Esophagus muscularis mucosa (tissue), 4 donors: ENCODE measurements around the gene MBD6. TPM values are rescaled to one million over a fixed set of nuclear protein-coding genes. Genes with fewer than 3 reads are reported as not detected.

ENCODE experiments used
- DNase-seq: peaks from one replicate; pipeline ENCODE4 v3.0.0-alpha.2; 2017; ENCODE audit errors: extremely low spot score
- H3K27ac ChIP-seq, 4 donors: fragments of 200-600 bp; sonication (generic); replicated peaks in 1 of 4; 1 replicate in 3 of 4; 2 replicates in 1 of 4; pipeline ENCODE4 v1.5.1; 2016 to 2019; ENCODE audit warnings: mild to moderate bottlenecking in 1 of 4
- H3K27me3 ChIP-seq, 4 donors: fragments of 200-600 bp; sonication (generic); one replicate each; pipeline versions ENCODE4 v1.5.1 to v1.6.0; 2016 to 2019
- H3K36me3 ChIP-seq, 4 donors: fragments of 200-600 bp; sonication (generic); one replicate each; pipeline ENCODE4 v1.5.1; 2016 to 2019
- H3K4me1 ChIP-seq, 4 donors: fragments of 200-600 bp; sonication (generic); one replicate each; pipeline ENCODE4 v1.5.1; 2016 to 2019
- H3K4me3 ChIP-seq, 4 donors: fragments of 200-600 bp; sonication (generic); 1 replicate in 2 of 4; 2 replicates in 2 of 4; pipeline ENCODE4 v1.5.1; 2016 to 2019; ENCODE audit warnings: mild to moderate bottlenecking in 4 of 4, moderate library complexity in 1 of 4
- H3K9me3 ChIP-seq, 4 donors: fragments of 200-600 bp; sonication (generic); 1 replicate in 3 of 4; 2 replicates in 1 of 4; pipeline ENCODE4 v1.5.1; 2016 to 2019
- CTCF ChIP-seq, 3 experiments: fragments of 200-600 bp in 2 of 3; fragments of 450-650 bp in 1 of 3; sonication (generic) in 2 of 3; IDR thresholded peaks; one replicate each; pipeline ENCODE4 v1.5.1; 2017 to 2019; ENCODE audit warnings: antibody characterized with exemption in 3 of 3, mild to moderate bottlenecking in 2 of 3, moderate library complexity in 1 of 3
- EP300 ChIP-seq: sonication (generic); formaldehyde crosslinking; IDR thresholded peaks from one replicate; pipeline ENCODE4 v1.6.1; 2017; ENCODE audit warnings: antibody characterized with exemption
- POLR2A ChIP-seq: fragments of 450-650 bp; IDR thresholded peaks from one replicate; pipeline ENCODE4 v1.6.1; 2017; ENCODE audit warnings: antibody characterized with exemption, moderate library complexity, mild to moderate bottlenecking, low read depth
- POLR2AphosphoS5 ChIP-seq, 2 donors: sonication (generic); formaldehyde crosslinking; IDR thresholded peaks; one replicate each; pipeline ENCODE4 v1.6.1; 2017; ENCODE audit warnings: antibody characterized with exemption in 2 of 2
- WGBS: methylation state at CpG from one replicate; pipeline ENCODE4 v1.1.5; 2018; 5-methylcytosine and 5-hydroxymethylcytosine counted together
- intact Hi-C: fragments of 100-400 bp; cut with DNase I; formaldehyde crosslinking; loops from one replicate; pipeline ENCODE4 v1.15.1; 2023
- total RNA-seq, 4 donors: library from RNA; depleted of rRNA; stranded (reverse); fragments of >200 nt; gene quantifications; one replicate each; pipeline versions ENCODE4 v1.1.0 to v1.2.1, GENCODE V29; 2016

Gene MBD6
- total RNA-seq, 4 donors from 2014 or later = 13.8 to 19.9 (median 16.9) TPM

DNA sequence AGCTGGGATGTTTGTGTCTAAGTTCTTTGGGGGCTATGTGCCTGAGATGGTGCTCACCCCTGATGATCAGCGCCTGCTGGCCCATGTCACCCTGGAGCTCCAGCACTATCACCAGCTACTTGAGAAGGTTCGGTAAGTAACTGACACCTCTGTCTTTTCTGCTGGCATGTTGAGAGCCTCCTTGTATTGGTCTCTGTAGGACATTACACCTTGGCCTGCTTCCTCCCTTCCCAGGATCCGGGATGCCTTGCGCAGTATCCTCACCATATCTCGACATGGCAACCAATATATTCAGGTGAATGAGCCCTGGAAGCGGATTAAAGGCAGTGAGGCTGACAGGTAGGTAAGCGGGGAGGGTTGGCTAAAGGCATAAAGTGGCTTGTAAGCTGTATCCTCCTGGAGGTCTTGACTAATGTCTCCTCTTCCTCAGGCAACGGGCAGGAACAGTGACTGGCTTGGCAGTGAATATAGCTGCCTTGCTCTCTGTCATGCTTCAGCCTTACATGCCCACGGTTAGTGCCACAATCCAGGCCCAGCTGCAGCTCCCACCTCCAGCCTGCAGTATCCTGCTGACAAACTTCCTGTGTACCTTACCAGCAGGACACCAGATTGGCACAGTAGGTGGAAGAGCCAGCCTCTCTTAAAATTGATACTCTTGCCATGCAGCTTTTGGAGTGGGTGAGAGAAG is 7.8 kb upstream of the MBD6 start:
- Histone ChIP-seq H3K27ac (peak overlapping the region in 1 of 4 donors; percentile 99), H3K4me1 (peaks cover 32 to 41% (median 33%) of the 10 kb centered on the region in 4 donors), H3K4me3 (no peak overlapping the region), H3K36me3 (peaks cover 59 to 84% (median 75%) of the 10 kb centered on the region in 4 donors), H3K9me3 (no peaks in the 10 kb centered on the region), H3K27me3 (no peaks in the 10 kb centered on the region)
- DNase-seq = no peak
- TF ChIP-seq CTCF (IDR thresholded peaks at IDR 0.05) (no peak), POLR2AphosphoS5 (IDR thresholded peaks at IDR 0.05) (no peak), EP300 (no peak), POLR2A (no peak)
- 89% methylated on average over 9 of the region's 9 CpGs for WGBS
- intact Hi-C loops = no loop called here

GRCh38 chr12:57515408-57515933 is 7.2 kb upstream of the MBD6 start:
- Histone ChIP-seq H3K9me3 (no peaks in the 10 kb centered on the region), H3K36me3 (peaks cover 58 to 78% (median 69%) of the 10 kb centered on the region in 4 donors), H3K4me3 (no peak overlapping the region), H3K4me1 (peaks cover 32 to 41% (median 33%) of the 10 kb centered on the region in 4 donors), H3K27me3 (no peaks in the 10 kb centered on the region), H3K27ac (peak overlapping the region in 2 of 4 donors; percentile 99)
- TF ChIP-seq CTCF (IDR thresholded peaks at IDR 0.05) = no peak
- TF ChIP-seq EP300 = no peak
- no peak for TF ChIP-seq POLR2AphosphoS5 (IDR thresholded peaks at IDR 0.05)
- no peak for TF ChIP-seq POLR2A
- WGBS = 70% methylated on average over 3 of the region's 3 CpGs
- intact Hi-C loops = no loop called here
- no peak for DNase-seq

DNA sequence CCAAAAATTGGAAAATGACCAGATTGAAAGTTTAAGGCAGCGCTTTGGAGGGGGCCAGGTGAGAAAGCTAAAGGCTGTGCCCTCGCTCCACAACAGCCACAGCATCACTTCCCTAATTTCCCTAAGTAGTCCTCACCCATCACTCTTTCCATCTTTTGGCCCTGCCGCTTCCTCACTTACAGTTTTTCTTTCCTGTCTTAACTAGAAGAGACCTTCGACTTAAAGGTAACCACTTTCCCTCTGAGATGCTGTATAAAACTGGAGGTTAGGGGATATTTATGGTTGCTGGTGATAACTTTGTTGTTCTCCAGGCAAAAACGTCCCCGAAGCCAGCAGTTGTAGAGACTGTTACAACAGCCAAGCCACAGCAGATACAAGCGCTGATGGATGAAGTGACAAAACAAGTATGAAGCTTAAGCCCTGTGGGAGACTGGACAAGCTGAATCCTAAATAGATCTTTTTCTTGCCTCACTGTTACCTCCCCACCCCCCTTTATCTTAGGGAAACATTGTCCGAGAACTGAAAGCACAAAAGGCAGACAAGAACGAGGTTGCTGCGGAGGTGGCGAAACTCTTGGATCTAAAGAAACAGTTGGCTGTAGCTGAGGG is 6.6 kb upstream of the MBD6 start:
- Histone ChIP-seq H3K4me3 (no peak overlapping the region), H3K27me3 (no peaks in the 10 kb centered on the region), H3K4me1 (peaks cover 35 to 43% (median 36%) of the 10 kb centered on the region in 4 donors), H3K9me3 (no peaks in the 10 kb centered on the region), H3K36me3 (peaks cover 58 to 72% (median 64%) of the 10 kb centered on the region in 4 donors), H3K27ac (peak overlapping the region; percentile 94 to 99 (median 98))
- TF ChIP-seq CTCF (IDR thresholded peaks at IDR 0.05) = no peak
- no peak for DNase-seq
- 78% methylated on average over 11 of the region's 11 CpGs for WGBS
- intact Hi-C loops = no loop called here

DNA sequence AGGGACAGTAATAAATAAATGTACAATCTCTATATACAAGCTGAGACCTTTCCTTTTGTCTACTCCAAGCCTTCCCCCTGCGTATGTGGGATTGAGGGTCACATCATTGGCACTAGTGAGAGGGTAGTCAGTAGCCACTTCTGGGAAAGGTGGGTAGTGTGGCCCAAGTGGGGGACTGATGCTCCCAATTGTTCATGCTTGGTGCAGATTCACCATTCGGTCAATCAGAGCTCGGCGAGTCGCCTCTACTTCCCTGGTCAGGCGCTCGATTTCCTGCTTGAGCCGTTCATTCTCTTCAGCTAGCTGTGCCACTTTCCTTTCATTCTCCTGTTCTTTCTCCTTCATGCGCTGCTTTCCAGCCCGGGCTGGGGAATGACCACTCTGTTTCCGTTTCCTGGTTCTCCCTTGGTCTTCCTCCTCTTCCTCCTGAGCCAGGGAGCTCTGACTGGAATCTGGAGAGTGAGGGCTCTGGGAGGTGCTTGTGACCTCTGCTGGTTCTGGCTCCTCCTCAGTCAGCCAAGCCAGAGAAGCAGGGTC is 5.9 kb upstream of the MBD6 start:
- H3K4me3 ChIP-seq = no peak overlapping the region
- intact Hi-C loops = no loop called here
- H3K27ac ChIP-seq = peak overlapping the region; percentile 94 to 99 (median 98)
- no peaks in the 10 kb centered on the region for H3K9me3 ChIP-seq
- TF ChIP-seq POLR2A (no peak), POLR2AphosphoS5 (IDR thresholded peaks at IDR 0.05) (no peak), EP300 (no peak), CTCF (IDR thresholded peaks at IDR 0.05) (no peak)
- 89% methylated on average over 11 of the region's 11 CpGs for WGBS
- H3K4me1 ChIP-seq = peaks cover 41 to 50% (median 42%) of the 10 kb centered on the region in 4 donors
- no peaks in the 10 kb centered on the region for H3K27me3 ChIP-seq
- H3K36me3 ChIP-seq = peaks cover 54 to 66% (median 59%) of the 10 kb centered on the region in 4 donors
- no peak for DNase-seq
